ENCODE results near the gene FAM149A. TPM values are rescaled to one million over a fixed set of nuclear protein-coding genes. Genes with fewer than 3 reads are reported as not detected.

FAM149A gene
- total and polyA plus RNA-seq, 2 donors (not counting 3 experiments of a cell fraction or from before 2014, with no cell fraction given): 0.08 to 0.20 TPM

DNA sequence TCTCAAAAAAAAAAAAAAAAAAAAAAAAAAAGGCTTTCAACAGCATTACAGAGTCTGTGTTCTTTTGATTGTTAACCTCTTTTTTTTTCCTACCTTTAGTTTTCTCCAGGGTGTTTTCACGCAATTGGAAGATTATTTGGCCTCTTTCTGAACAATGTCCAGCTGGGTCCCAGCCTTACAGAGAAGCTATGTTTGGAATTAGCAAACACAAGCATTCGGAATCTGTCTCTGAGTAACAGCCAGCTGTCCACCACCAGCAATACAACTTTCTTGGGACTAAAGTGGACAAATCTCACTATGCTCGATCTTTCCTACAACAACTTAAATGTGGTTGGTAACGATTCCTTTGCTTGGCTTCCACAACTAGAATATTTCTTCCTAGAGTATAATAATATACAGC is 22.3 kb upstream of the FAM149A start:
- Histone ChIP-seq H4K20me1 (replicated peaks; ENCODE audit: control insufficient read depth, extremely low read depth, insufficient read depth, low read length) (no peaks in the 10 kb centered on the region), H3K36me3 (ENCODE audit: control insufficient read depth in 2 of 2, extremely low read depth in 1 of 2, insufficient read depth in 2 of 2, low read length in 2 of 2) (no peaks in the 10 kb centered on the region), H3K27ac (ENCODE audit: insufficient read depth, low read depth, low read length) (no peak overlapping the region), H3K27me3 (ENCODE audit: control insufficient read depth in 2 of 2, insufficient read depth in 2 of 2, low read length in 2 of 2) (no peaks in the 10 kb centered on the region), H3K4me2 (ENCODE audit: insufficient read depth, low read length) (no peak overlapping the region), H2AFZ (ENCODE audit: low read depth, low read length) (no peak overlapping the region), H3K9me3 (replicated peaks; ENCODE audit: control insufficient read depth, insufficient read depth, low read length) (no peaks in the 10 kb centered on the region), H3K9ac (replicated peaks; ENCODE audit: extremely low read depth, insufficient read depth, low read length) (no peak overlapping the region), H3K9me1 (replicated peaks; ENCODE audit: control insufficient read depth, extremely low read depth, insufficient read depth, low read length) (no peaks in the 10 kb centered on the region), H3K4me3 (replicated peaks in 1 of 3; ENCODE audit: insufficient read depth in 1 of 3, low read depth in 1 of 3, low read length in 3 of 3) (no peak overlapping the region), H3K79me2 (ENCODE audit: control insufficient read depth, insufficient read depth, low read length) (no peaks in the 10 kb centered on the region), H3K4me1 (ENCODE audit: control insufficient read depth, extremely low read depth, insufficient read depth, low read length) (no peaks in the 10 kb centered on the region)
- dilution Hi-C loops (cut with MboI; ENCODE audit: extremely low pct_ligation_motif_present, low sequenced_read_pairs): no loop called here
- CTCF ChIA-PET: interaction anchor here (0.7 to 5.7 kb wide), 2 partner anchors 14 to 1767 kb away, joined by 3 to 28 read pairs; partner anchors contain the start of gene TLR3
- TF ChIP-seq EZH2 (IDR thresholded peaks at IDR 0.05; ENCODE audit: borderline replicate concordance, low read depth, low read length, severe bottlenecking) (no peak), POLR2AphosphoS5 (IDR thresholded peaks at IDR 0.05; ENCODE audit: insufficient read depth, low read depth, low read length) (no peak), FOS (IDR thresholded peaks at IDR 0.05; ENCODE audit: borderline replicate concordance, insufficient read depth, low read length) (no peak), JUN (IDR thresholded peaks at IDR 0.05; ENCODE audit: borderline replicate concordance, insufficient read depth, insufficient read length, low read depth) (no peak), GATA2 (IDR thresholded peaks at IDR 0.05; ENCODE audit: insufficient read depth, insufficient read length, low read depth, low read length) (no peak), POLR2A (IDR thresholded peaks at IDR 0.05; ENCODE audit: low read depth, low read length) (no peak), MAX (IDR thresholded peaks at IDR 0.05; ENCODE audit: insufficient read depth, insufficient read length) (no peak), MYC (IDR thresholded peaks at IDR 0.05; ENCODE audit: low read depth, low read length) (no peak), CTCF (IDR thresholded peaks at IDR 0.05; ENCODE audit: extremely low read depth in 1 of 2, insufficient read depth in 1 of 2, low read depth in 1 of 2, low read length in 2 of 2) (no peak)
- FAIRE-seq (no peak), DNase-seq (ENCODE audit: low read depth, low spot score) (no peak)
- no TSS peak for BruUV-seq (replicated peaks)
- intact Hi-C loops (cut with micrococcal nuclease): no loop called here
- POLR2A ChIA-PET: no interaction called here

All from endothelial cell of umbilical vein (primary cell).